SU-DHL-6 (cell line): ENCODE data around the gene GP1BB.

Experiments used
- H2AFZ ChIP-seq: fragments of 200-600 bp; sonication (generic); 2 replicates; pipeline ENCODE4 v1.6.1; 2014; ENCODE audit warnings: low read depth, mild to moderate bottlenecking, moderate library complexity, mixed read lengths, antibody characterized with exemption, low read length; ENCODE audit not compliant: severe bottlenecking
- H3F3A ChIP-seq: fragments of 200-600 bp; shearing (Covaris generic); 2 replicates; pipeline ENCODE4 v1.6.0; 2016; ENCODE audit warnings: antibody characterized with exemption, mild to moderate bottlenecking; ENCODE audit not compliant: insufficient read depth
- H3K27ac ChIP-seq: fragments of 200-600 bp; sonication (generic); 2 replicates; pipeline ENCODE4 v1.5.1; 2016; ENCODE audit warnings: low read depth, mild to moderate bottlenecking, low read length, moderate library complexity, mixed read lengths
- H3K27me3 ChIP-seq: fragments of 200-600 bp; sonication (generic), shearing (Covaris generic); 2 replicates; pipeline ENCODE4 v1.6.0; 2014; ENCODE audit warnings: mild to moderate bottlenecking, low read length
- H3K36me3 ChIP-seq: fragments of 200-600 bp; sonication (generic); 2 replicates; pipeline ENCODE4 v1.6.1; 2014; ENCODE audit warnings: mild to moderate bottlenecking, low read length, mixed read lengths
- H3K4me2 ChIP-seq: fragments of 300-600, 200-600 bp; shearing (Covaris generic), sonication (generic); 2 replicates; pipeline ENCODE4 v1.6.0; 2014; ENCODE audit warnings: low read length, low read depth, mild to moderate bottlenecking; ENCODE audit not compliant: poor library complexity, severe bottlenecking
- H3K4me3 ChIP-seq: fragments of 200-600 bp; sonication (generic); 2 replicates; pipeline ENCODE4 v1.5.1; 2014; ENCODE audit warnings: antibody characterized with exemption, low read length, mild to moderate bottlenecking, mixed read lengths; ENCODE audit not compliant: insufficient read depth, poor library complexity, severe bottlenecking
- H3K79me2 ChIP-seq: fragments of 200-600 bp; sonication (generic); 2 replicates; pipeline ENCODE4 v1.6.1; 2014; ENCODE audit warnings: mild to moderate bottlenecking, low read length, moderate library complexity; ENCODE audit not compliant: insufficient read depth
- H3K9ac ChIP-seq: fragments of 200-600 bp; sonication (generic); 2 replicates; pipeline ENCODE4 v1.7.0; 2014; ENCODE audit warnings: mild to moderate bottlenecking, low read length
- H3K9me2 ChIP-seq: fragments of 200-600 bp; sonication (generic); replicated peaks from 2 replicates; pipeline ENCODE4 v1.6.1; 2014; ENCODE audit warnings: low read length; ENCODE audit not compliant: insufficient read depth
- H3K9me3 ChIP-seq: fragments of 200-600 bp; sonication (generic); 2 replicates; pipeline ENCODE4 v1.6.1; 2014; ENCODE audit warnings: low read length, mixed read lengths; ENCODE audit not compliant: insufficient read depth
- H4K20me1 ChIP-seq: fragments of 200-600 bp; sonication (generic); 2 replicates; pipeline ENCODE4 v1.6.1; 2014; ENCODE audit warnings: low read depth, mild to moderate bottlenecking, antibody characterized with exemption, low read length, moderate library complexity, mixed read lengths
- CTCF ChIP-seq: fragments of 200-600 bp; sonication (generic); IDR thresholded peaks from one replicate; pipeline ENCODE4 v1.5.1; 2017; ENCODE audit warnings: antibody characterized with exemption, mild to moderate bottlenecking, low read length, moderate library complexity; ENCODE audit not compliant: insufficient read depth, poor library complexity, severe bottlenecking
- EZH2phosphoT487 ChIP-seq: fragments of 200-600 bp; sonication (generic), shearing (Covaris generic); conservative IDR thresholded peaks from 2 replicates; pipeline ENCODE4 v1.6.1; 2018; ENCODE audit warnings: mild to moderate bottlenecking, antibody characterized with exemption, low read length, moderate library complexity, mixed read lengths

GP1BB gene

DNA sequence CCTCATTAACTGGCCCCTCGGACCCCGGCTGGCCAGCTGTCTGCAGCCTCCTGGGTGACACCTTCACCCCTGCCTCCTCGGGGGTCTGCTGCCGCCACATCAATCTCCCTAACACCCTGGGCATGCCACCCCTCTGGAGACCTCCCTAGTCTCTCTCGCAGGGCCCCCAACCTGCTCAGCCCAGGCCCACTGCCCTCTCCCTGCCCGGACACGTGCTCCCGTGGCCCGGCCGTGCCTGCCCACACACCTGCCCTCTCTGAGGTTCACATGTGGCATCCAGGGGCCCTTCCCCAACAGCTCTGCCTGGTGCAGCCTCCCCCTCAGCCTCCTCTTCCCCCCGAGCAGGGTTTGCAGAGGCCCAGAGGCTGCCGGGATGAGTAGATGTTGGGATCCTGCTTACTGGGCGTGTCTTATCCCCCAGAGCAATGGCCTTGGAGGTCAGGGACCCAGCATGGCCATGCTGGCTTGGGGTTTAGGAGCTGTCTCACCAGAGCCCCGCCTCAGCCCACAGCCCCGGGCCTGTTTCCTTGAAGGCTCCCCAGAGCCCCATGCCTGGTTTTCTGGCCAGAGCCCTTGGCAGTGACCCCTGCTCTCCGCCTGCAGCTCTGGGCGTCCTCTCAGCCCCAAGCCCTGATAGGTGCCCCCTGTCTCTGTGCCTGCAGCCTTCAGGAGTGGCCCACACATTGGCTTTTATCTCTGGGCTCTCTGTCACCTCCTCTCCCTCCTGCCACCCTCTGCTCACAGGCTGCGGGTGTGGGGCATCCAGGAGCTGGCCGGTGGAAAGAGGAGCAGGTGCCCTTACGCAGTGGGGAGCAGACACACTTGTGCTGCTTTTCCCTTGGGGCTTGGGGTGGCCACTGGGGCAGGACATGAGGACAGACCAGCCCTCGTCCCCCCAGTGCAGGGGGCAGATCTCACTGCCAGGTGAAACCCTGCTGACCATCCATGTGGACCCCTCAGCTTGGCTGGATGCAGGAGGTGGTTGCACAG, 34.7 kb upstream of the GP1BB start:
- H3K9ac ChIP-seq: no peak overlapping the region
- no peak for TF ChIP-seq CTCF
- no peak for TF ChIP-seq EZH2phosphoT487
- H3K4me3 ChIP-seq: no peak overlapping the region
- H3K9me2 ChIP-seq: no peaks in the 10 kb centered on the region
- no peak overlapping the region for H2AFZ ChIP-seq
- no peaks in the 10 kb centered on the region for H3K36me3 ChIP-seq
- no peaks in the 10 kb centered on the region for H3K27me3 ChIP-seq
- no peaks in the 10 kb centered on the region for H3K9me3 ChIP-seq
- H3K27ac ChIP-seq: no peak overlapping the region
- no peaks in the 10 kb centered on the region for H4K20me1 ChIP-seq
- no peaks in the 10 kb centered on the region for H3K79me2 ChIP-seq
- H3F3A ChIP-seq: no peaks in the 10 kb centered on the region
- no peak overlapping the region for H3K4me2 ChIP-seq

DNA sequence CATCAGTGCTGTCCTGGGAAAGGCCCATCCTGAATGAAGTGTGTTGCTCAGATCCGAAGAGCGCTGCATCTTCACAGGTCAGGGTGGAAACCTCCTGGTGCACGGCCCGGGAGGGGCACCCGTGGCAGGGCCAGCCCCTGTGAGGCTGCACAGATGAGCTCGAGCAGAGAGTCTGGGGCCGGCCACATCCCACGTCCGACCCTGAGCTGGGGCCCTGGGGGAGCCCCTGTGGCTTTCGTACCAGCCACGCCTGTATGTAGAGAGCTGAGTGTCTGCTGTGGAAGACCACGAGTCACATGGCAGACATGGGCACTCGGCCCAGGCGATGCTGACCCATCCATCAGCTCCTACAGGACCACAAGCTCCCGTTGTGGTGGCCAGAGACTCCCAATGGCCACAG, 33.9 kb upstream of the GP1BB start:
- Histone ChIP-seq H3K27me3 (no peaks in the 10 kb centered on the region), H3K4me2 (no peak overlapping the region), H4K20me1 (no peaks in the 10 kb centered on the region), H2AFZ (no peak overlapping the region), H3K27ac (no peak overlapping the region), H3K36me3 (no peaks in the 10 kb centered on the region), H3K9me2 (no peaks in the 10 kb centered on the region), H3F3A (no peaks in the 10 kb centered on the region), H3K9me3 (no peaks in the 10 kb centered on the region), H3K4me3 (no peak overlapping the region), H3K9ac (no peak overlapping the region), H3K79me2 (no peaks in the 10 kb centered on the region)
- TF ChIP-seq EZH2phosphoT487: no peak
- TF ChIP-seq CTCF: no peak

DNA sequence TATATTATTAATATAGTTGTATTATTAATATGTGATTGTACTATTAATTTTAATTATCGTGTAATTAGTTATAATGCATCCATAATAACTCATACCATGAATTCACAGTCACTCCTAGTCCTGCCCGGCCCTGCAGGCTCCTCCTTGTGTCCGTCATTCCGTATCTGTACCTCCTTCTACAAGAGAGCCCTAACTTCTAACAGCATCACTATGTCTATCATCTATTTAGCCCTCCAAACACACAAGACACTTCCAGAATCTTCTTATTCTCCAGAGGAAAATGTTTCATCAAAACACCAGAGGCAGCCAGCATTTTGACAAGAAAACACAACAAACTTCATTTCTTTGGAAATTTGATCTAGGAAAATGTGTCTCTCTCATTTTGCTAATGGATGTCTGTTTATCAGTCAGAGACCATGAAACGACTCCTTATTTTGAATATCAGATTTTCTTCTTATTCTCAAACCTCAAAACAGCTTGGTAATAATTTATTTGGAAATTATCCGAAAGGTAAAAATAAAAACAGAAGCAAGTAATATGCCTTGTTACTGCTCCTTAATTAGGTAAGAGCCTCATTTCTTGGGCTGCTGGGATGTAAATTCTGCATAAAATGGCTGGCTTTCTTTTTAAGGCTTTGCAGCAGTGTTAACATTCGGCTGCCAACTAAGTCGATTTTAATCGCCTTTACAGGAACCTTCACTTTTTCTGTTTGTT, 32.2 kb upstream of the GP1BB start:
- Histone ChIP-seq H3K4me3 (no peak overlapping the region), H3K36me3 (no peaks in the 10 kb centered on the region), H4K20me1 (no peaks in the 10 kb centered on the region), H3K9me3 (no peaks in the 10 kb centered on the region), H3K9me2 (no peaks in the 10 kb centered on the region), H2AFZ (no peak overlapping the region), H3K27me3 (no peaks in the 10 kb centered on the region), H3K9ac (no peak overlapping the region), H3K27ac (no peak overlapping the region), H3F3A (no peaks in the 10 kb centered on the region), H3K4me2 (no peak overlapping the region), H3K79me2 (no peaks in the 10 kb centered on the region)
- TF ChIP-seq CTCF: no peak
- TF ChIP-seq EZH2phosphoT487: no peak
